Endothelial cell of umbilical vein (primary cell): ENCODE results near the gene DAPK3. TPM values are rescaled to one million over a fixed set of nuclear protein-coding genes. Genes with fewer than 3 reads are reported as not detected.
"Not testable (repeated sequence)": the region's sequence is repeated elsewhere in the genome, so short reads cannot be mapped to it uniquely, and the experiment has no call there.

Experiments used
- BruUV-seq: library from RNA; stranded (reverse); fragments of 400-500 nt; replicated peaks from 2 replicates; lab custom pipeline; 2021; lab: Mats Ljungman, UMichigan
- CTCF ChIA-PET: fragments of 300-600, 350-600 bp; sonication (Branson Sonifier 250); formaldehyde crosslinking; loops from one replicate; lab custom pipeline; 2021; ENCODE audit warnings: antibody characterized with exemption, inconsistent platforms; lab: Charles Lee
- POLR2A ChIA-PET: fragments of 300-600, 350-600 bp; sonication (Branson Sonifier 250); formaldehyde crosslinking; loops from one replicate; lab custom pipeline; 2021; ENCODE audit warnings: antibody characterized with exemption, inconsistent platforms; lab: Charles Lee
- DNase-seq: peaks from one replicate; pipeline ENCODE4 v3.0.0-alpha.2; 2011; ENCODE audit warnings: low read depth, low spot score
- FAIRE-seq: peaks from 2 replicates; lab custom pipeline; 2011; peaks lifted over from hg19 to GRCh38; lab: Jason Lieb, UNC
- H2AFZ ChIP-seq: 2 replicates; pipeline ENCODE4 v1.6.0; 2012; ENCODE audit warnings: low read depth, low read length, control low read depth, inconsistent platforms
- H3K27ac ChIP-seq: 2 replicates; pipeline ENCODE4 v1.5.1; 2011; ENCODE audit warnings: low read depth, mild to moderate bottlenecking, control low read depth, low read length, moderate library complexity; ENCODE audit not compliant: insufficient read depth
- H3K27me3 ChIP-seq, 2 experiments: 2 replicates each; pipeline versions ENCODE4 v1.6.0 to v1.6.1; 2011; ENCODE audit warnings: low read length in 2 of 2, mixed read lengths in 1 of 2; ENCODE audit not compliant: control insufficient read depth in 2 of 2, insufficient read depth in 2 of 2
- H3K36me3 ChIP-seq, 2 experiments: 2 replicates in 1 of 2; 3 replicates in 1 of 2; pipeline ENCODE4 v1.5.1; 2011; ENCODE audit warnings: low read length in 2 of 2, mild to moderate bottlenecking in 1 of 2, moderate library complexity in 1 of 2; ENCODE audit not compliant: control insufficient read depth in 2 of 2, insufficient read depth in 2 of 2; ENCODE audit errors: extremely low read depth in 1 of 2
- H3K4me1 ChIP-seq: 3 replicates; pipeline ENCODE4 v1.5.1; 2011; ENCODE audit warnings: mild to moderate bottlenecking, low read length; ENCODE audit not compliant: control insufficient read depth, insufficient read depth; ENCODE audit errors: extremely low read depth
- H3K4me2 ChIP-seq: 2 replicates; pipeline ENCODE4 v1.6.1; 2011; ENCODE audit warnings: low read length, control low read depth, mixed read lengths; ENCODE audit not compliant: insufficient read depth
- H3K4me3 ChIP-seq, 3 experiments: fragments of 200-600 bp in 1 of 3; sonication (generic), shearing (Covaris generic) in 1 of 3; replicated peaks in 1 of 3; 2 replicates each; pipeline ENCODE4 v1.5.1; 2011 to 2016; ENCODE audit warnings: control low read depth in 3 of 3, low read length in 3 of 3, mild to moderate bottlenecking in 2 of 3, inconsistent platforms in 1 of 3, low read depth in 1 of 3, moderate library complexity in 1 of 3; ENCODE audit not compliant: insufficient read depth in 1 of 3
- H3K79me2 ChIP-seq: 2 replicates; pipeline ENCODE4 v1.6.0; 2012; ENCODE audit warnings: low read length, inconsistent platforms; ENCODE audit not compliant: control insufficient read depth, insufficient read depth
- H3K9ac ChIP-seq: replicated peaks from 2 replicates; pipeline ENCODE3; 2011; ENCODE audit warnings: low read length, control low read depth; ENCODE audit not compliant: insufficient read depth; ENCODE audit errors: extremely low read depth
- H3K9me1 ChIP-seq: replicated peaks from 3 replicates; pipeline ENCODE4 v1.6.0; 2011; ENCODE audit warnings: mild to moderate bottlenecking, low read length; ENCODE audit not compliant: control insufficient read depth, insufficient read depth; ENCODE audit errors: extremely low read depth
- H3K9me3 ChIP-seq: replicated peaks from 2 replicates; pipeline ENCODE4 v1.5.1; 2012; ENCODE audit warnings: low read length, inconsistent platforms; ENCODE audit not compliant: control insufficient read depth, insufficient read depth
- H4K20me1 ChIP-seq: replicated peaks from 2 replicates; pipeline ENCODE3; 2011; ENCODE audit warnings: mild to moderate bottlenecking, low read length; ENCODE audit not compliant: control insufficient read depth, insufficient read depth; ENCODE audit errors: extremely low read depth
- EZH2 ChIP-seq: IDR thresholded peaks from 2 replicates; pipeline ENCODE4 v1.6.1; 2012; ENCODE audit warnings: borderline replicate concordance, low read depth, mild to moderate bottlenecking, moderate library complexity, low read length, inconsistent platforms; ENCODE audit not compliant: severe bottlenecking
- FOS ChIP-seq: IDR thresholded peaks from 2 replicates; pipeline ENCODE4 v1.6.1; 2011; ENCODE audit warnings: mild to moderate bottlenecking, low read length, moderate library complexity, borderline replicate concordance; ENCODE audit not compliant: insufficient read depth
- GATA2 ChIP-seq: IDR thresholded peaks from 2 replicates; pipeline ENCODE4 v1.7.0; 2011; ENCODE audit warnings: low read depth, mild to moderate bottlenecking, moderate library complexity, mixed read lengths, low read length; ENCODE audit not compliant: insufficient read length, insufficient read depth
- MYC ChIP-seq: IDR thresholded peaks from one replicate; pipeline ENCODE4 v1.6.1; 2011; ENCODE audit warnings: mild to moderate bottlenecking, low read depth, low read length
- POLR2A ChIP-seq: IDR thresholded peaks from 2 replicates; pipeline ENCODE4 v1.6.1; 2012; ENCODE audit warnings: low read depth, mild to moderate bottlenecking, control low read depth, low read length
- dilution Hi-C: fragments of 300-500 bp; cut with MboI; formaldehyde crosslinking; loops from one replicate; pipeline ENCODE4 v1.15.0; 2019; ENCODE audit warnings: low sequenced_read_pairs; ENCODE audit not compliant: extremely low pct_ligation_motif_present
- intact Hi-C: fragments of 100-400 bp; cut with micrococcal nuclease; formaldehyde crosslinking; loops from one replicate; pipeline ENCODE4 v1.10.0; 2022
- polyA plus RNA-seq, 4 experiments: library from polyadenylated mRNA; depleted of rRNA in 3 of 4; stranded (reverse) in 3 of 4; unstranded in 1 of 4; fragments of >200 nt; gene quantifications; 2 replicates each; pipeline versions ENCODE4 v1.2.1 to v1.2.3, GENCODE V29; 2011 to 2012; ENCODE audit warnings: missing spikeins in 1 of 4
- total RNA-seq: library from RNA; stranded (reverse); gene quantifications from 2 replicates; pipeline ENCODE4 v1.2.3, GENCODE V29; 2021
- TF ChIP-seq, protein P1 (sequence below): IDR thresholded peaks from 2 replicates; pipeline ENCODE4 v1.6.1; 2011; ENCODE audit not compliant: insufficient read depth, insufficient read length

The DAPK3 gene
- total and polyA plus RNA-seq, 2 donors (not counting 3 experiments of a cell fraction or from before 2014, with no cell fraction given): 157 to 175 TPM

DNA sequence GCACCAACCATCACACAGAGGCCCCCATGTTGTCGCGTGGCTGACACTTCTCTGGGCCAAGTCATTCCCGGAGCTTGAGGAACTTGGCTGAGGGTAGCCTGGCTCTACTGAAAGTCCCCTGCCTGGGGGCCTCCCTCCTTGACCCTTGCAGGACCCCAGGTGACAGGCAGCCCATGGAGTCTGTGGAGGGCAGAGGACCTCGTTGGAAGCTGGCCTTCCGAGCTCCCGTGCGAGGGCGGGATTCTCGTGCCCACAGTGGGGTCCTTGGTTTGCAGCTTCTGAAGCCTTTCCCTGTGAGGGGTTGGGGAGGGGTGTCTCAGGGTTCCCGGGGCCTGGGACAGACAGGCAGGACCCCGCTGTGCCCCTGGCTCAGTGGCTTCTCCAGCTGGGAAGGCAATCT lies 21.6 kb downstream of the DAPK3 start:
- ChIA-PET CTCF (interaction anchor here (0.6 kb wide), 1 partner anchor 38 kb away, joined by 5 read pairs; no protein-coding TSS in a partner anchor), POLR2A (no interaction called here)
- Histone ChIP-seq H3K27me3 (no peaks in the 10 kb centered on the region), H3K27ac (no peak overlapping the region), H3K79me2 (no peaks in the 10 kb centered on the region), H3K4me1 (no peaks in the 10 kb centered on the region), H3K4me3 (no peak overlapping the region), H3K9me1 (no peaks in the 10 kb centered on the region), H4K20me1 (no peaks in the 10 kb centered on the region), H2AFZ (no peak overlapping the region), H3K9ac (no peak overlapping the region), H3K4me2 (no peak overlapping the region), H3K9me3 (no peaks in the 10 kb centered on the region), H3K36me3 (no peaks in the 10 kb centered on the region)
- no peak for FAIRE-seq
- BruUV-seq: no TSS peak
- no peak for DNase-seq
- TF ChIP-seq POLR2A (no peak), MYC (no peak), FOS (no peak), EZH2 (no peak), GATA2 (no peak)
- TF ChIP-seq, protein P1, sequence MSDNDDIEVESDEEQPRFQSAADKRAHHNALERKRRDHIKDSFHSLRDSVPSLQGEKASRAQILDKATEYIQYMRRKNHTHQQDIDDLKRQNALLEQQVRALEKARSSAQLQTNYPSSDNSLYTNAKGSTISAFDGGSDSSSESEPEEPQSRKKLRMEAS: no peak
- dilution Hi-C loops: no loop called here
- intact Hi-C loops: no loop called here

GRCh38 chr19:3947316-3947933 lies 23.5 kb downstream of the DAPK3 start:
- H3K4me2 ChIP-seq, H3K27me3 ChIP-seq, H3K79me2 ChIP-seq, FAIRE-seq, H3K9ac ChIP-seq, BruUV-seq, H4K20me1 ChIP-seq, POLR2A ChIA-PET, H3K9me3 ChIP-seq, DNase-seq, H2AFZ ChIP-seq, H3K27ac ChIP-seq, dilution Hi-C loops, H3K36me3 ChIP-seq, H3K4me3 ChIP-seq, H3K4me1 ChIP-seq, intact Hi-C loops, H3K9me1 ChIP-seq, CTCF ChIA-PET: not testable (repeated sequence)
